Non-pigmented ciliary epithelial cell (primary cell): ENCODE measurements around the gene HAUS8.
A peak's percentile ranks its signal among the peaks of the same experiment; 100 is the strongest.
"Not testable (repeated sequence)": the region's sequence is repeated elsewhere in the genome, so short reads cannot be mapped to it uniquely, and the experiment has no call there.

Source experiments
- DNase-seq: peaks from one replicate; pipeline ENCODE4 v3.0.0-alpha.2; 2010; ENCODE audit warnings: low read depth

Gene HAUS8

GRCh38 chr19:17101686-17102628 is 26.7 kb upstream of the HAUS8 start:
- no peak for DNase-seq

DNA sequence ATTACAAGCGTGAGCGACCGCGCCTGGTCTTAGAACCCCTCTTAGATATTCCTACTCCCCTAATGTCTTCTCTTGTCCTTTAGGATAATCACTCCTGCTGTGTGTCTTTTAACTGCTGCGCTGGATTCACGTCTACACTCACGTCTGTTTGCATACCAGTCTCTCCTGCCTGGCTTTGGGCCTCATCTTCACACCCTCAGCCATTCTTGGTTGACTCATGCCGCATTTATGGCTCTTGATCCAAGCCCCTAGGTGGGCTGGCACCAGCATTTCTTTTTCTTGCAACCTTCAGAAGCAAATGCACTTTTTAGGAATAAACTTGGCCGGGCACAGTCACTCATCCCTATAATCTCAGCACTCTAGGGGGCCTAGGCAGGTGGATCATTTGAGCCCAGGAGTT is 23.1 kb upstream of the HAUS8 start:
- DNase-seq, result no peak

- no peak for DNase-seq
Observed at GRCh38 chr19:17097593-17098126, 22.4 kb upstream of the HAUS8 start.

DNA sequence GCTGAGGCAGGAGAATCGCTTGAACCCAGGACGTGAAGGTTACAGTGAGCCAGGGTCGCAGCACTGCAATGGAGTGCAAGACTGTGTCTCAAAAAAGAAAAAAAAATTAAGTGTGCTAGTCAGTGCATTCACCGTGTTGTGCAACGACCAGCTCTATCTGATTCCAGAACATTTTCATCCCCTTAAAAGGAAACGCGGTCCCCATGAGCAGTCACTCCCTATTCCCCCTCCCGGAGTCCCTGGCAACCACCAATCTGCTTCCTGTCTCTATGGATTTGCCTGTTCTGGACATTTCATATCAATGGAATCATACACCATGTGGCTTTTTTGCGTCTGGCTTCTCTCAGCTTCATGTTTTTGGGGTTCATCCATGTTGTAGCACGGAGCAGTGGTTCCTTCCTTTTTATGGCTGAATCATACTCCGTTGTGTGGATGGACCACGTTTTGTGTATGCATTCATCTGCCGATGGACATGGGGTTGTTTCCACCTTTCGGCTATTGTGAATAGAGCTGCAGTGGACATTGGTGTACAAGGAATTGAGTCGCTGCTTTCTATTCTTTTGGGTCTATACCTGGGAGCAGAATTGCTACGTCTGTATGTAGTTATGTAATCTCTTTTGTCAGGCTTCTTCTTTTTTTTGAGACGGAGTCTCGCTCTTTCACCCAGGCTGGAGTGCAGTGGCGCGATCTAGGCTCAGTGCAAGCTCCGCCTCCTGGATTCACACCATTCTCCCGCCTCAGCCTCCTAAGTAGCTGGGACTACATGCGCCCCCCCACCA is 20.1 kb upstream of the HAUS8 start:
- no peak for DNase-seq

DNA sequence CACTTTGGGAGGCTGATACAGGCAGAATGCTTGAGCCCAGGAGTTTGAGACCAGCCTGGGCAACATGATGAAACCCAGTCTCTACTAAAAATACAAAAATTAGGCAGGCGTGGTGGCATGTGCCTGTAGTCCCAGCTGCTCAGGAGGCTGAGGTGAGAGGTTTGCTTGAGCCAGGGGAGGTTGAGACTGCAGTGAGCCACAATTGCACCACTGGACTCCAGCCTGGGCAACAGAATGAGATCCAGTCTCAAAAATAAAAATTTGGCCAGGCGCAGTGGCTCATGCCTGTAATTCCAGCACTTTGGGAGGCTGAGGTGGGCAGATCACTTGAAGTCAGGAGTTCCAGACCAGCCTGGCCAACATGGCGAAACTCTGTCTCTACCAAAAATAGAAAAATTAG is 19.4 kb upstream of the HAUS8 start:
- not testable (repeated sequence) for DNase-seq

- no peak for DNase-seq
Observed at GRCh38 chr19:17092696-17093095, 17.4 kb upstream of the HAUS8 start.

DNA sequence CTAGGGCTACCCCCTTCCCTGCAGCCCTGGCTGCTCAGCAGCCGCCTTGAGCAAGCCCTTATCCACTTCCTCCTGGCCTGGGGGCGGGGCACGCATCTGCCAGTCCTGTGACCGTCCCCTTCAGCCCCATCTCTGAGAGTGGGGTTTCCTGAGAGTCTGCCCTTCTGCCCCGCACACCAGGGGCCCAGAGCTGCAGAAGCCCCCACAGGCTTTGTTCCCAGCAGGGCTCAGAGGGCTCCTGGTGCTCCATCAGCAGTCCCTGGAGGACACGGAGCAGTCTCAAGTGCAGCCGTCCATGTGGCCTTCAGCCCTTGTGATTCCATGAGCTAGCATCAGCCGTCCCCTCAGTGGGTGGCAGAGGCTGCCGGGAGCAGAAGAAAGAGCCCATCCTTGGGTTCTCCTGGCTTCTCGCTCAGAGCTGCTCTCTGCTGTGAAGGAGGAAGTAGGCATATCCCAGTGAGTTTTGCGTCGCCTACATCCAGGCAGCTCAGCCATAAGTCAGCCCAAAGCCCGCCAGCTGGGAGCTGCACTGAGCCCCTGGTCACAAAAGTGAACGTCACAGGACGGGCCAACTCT is 16.6 kb upstream of the HAUS8 start:
- DNase-seq, result no peak

DNA sequence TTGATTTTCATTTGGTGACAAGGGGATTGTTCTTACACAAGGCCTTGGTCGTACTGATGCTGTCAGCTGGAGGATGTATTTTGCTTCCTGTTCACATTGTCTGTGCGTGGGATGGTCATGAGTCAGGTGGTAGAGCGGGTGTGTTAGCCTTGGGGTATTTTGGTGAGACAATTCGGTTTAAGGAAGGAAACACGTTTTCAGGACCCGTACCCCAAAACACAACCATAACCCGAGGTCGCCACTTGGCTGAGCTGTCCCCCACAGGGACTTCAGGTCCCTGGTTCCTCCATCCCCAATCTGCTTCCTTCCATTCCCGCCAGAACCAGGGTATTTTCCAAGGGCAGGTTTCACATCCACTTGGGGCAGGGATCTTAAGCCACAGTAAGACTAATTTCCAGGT is 15.3 kb upstream of the HAUS8 start:
- DNase-seq, result no peak

GRCh38 chr19:17088552-17088951 is 13.3 kb upstream of the HAUS8 start:
- DNase-seq, result no peak

DNA sequence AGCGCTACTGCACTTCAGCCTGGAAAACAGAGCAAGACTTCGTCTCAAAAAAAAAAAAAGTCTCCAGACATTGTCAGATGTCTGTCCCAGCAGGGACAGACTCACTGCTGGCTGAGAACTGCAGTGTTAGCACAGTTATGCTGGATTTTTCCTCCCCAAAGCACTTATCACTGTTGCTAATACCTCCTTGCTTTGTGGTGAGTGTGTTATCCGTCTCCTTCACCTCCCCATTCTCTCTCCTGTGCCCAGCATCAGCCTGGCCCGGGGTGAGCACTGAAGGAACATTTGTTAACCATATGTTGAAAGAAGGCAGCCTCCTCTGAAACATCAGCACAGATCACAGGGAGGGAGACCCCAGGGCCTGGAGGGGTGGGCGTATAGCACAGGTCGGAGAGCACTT is 11.6 kb upstream of the HAUS8 start:
- no peak for DNase-seq

DNA sequence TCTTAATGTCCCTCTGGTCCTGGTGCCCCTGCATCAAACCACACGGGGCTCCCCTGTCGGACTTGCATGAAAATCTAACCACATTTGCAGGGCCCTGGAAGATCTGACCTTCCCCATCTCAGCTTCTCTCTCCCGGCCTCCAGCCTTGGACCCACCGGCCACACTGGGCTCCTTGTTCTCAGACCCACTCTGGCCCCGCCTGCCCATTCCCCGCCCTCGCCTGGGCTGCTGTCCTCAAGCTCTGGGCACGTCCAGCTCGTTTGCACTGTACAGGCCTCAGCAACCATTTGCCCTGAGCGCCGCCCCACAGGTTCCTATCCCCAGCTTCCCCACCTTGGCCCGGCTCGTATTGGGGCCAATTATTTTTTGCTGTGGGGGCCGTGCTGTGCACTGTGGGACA is 10.9 kb upstream of the HAUS8 start:
- DNase-seq, result no peak

DNA sequence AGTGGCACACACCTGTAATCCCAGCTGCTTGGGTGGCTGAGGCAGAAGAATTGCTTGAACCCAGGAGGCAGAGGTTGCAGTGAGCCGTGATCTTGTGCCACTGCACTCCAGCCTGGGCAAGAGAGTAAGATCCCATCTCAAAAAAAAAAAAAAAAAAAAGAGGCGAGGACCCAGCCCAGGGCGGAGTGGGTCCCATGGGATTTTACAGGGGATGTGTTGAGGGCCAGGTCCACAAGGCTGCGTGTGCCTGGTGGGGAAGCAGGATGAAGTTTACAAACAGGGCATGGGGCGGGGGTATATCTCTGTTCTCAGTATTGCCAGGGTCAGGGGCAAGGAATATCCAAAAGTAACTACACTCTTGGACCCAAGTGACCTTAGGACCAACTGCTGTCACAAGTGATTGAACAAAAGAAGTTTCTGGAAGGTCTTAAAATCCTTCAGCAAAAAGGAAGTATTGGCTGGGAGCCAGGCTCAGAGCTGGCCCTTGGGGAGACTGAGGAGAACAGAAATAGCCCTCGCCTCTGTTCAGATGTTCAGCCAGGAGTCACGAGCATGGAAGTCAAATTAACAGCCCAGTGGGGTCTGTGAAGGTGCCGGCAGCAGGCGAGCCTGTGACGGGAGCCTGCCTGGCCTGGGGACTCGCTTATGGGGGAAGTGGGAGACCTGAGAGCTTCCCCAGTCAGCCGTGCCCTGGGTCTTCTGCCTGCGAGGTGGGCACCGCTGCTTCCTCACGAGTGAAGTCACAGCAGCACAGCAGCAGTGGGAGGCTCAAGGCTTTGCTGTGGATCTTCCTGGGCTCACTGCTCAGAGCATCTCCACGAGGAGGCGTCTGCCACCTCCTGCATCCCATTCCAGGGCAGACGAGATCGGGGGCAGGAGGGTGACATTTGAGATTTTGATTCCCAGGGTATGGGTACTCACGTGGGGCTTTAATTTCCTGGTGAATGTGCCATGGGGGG is 6.7 kb upstream of the HAUS8 start:
- no peak for DNase-seq

GRCh38 chr19:17080440-17080801 is 5.2 kb upstream of the HAUS8 start:
- no peak for DNase-seq

- DNase-seq, result peak; percentile 98
Observed at GRCh38 chr19:17079710-17080439, 4.6 kb upstream of the HAUS8 start.

- DNase-seq, result no peak
Observed at GRCh38 chr19:17078920-17079709, 3.9 kb upstream of the HAUS8 start.

GRCh38 chr19:17078036-17078919 is 3.0 kb upstream of the HAUS8 start:
- DNase-seq, result no peak

- DNase-seq, result no peak
Observed at GRCh38 chr19:17077447-17078028, 2.3 kb upstream of the HAUS8 start.

- DNase-seq, result no peak
Observed at GRCh38 chr19:17076543-17076991, 1.3 kb upstream of the HAUS8 start.
